Gastroesophageal sphincter (tissue), 3 donors: ENCODE measurements around the gene ANO10.
"Not testable (repeated sequence)": the region's sequence is repeated elsewhere in the genome, so short reads cannot be mapped to it uniquely, and the experiment has no call there.

Source experiments
- CTCF ChIP-seq, 4 experiments: fragments of 200-600 bp in 2 of 4; fragments of 450-650 bp in 2 of 4; sonication (generic) in 1 of 4; IDR thresholded peaks; one replicate each; pipeline ENCODE4 v1.5.1; 2017 to 2019; ENCODE audit warnings: antibody characterized with exemption in 4 of 4, mild to moderate bottlenecking in 2 of 4, moderate library complexity in 2 of 4
- EP300 ChIP-seq: sonication (generic); formaldehyde crosslinking; IDR thresholded peaks from one replicate; pipeline ENCODE4 v1.6.1; 2017; ENCODE audit warnings: antibody characterized with exemption, mild to moderate bottlenecking
- POLR2A ChIP-seq, 2 donors: fragments of 450-650 bp; IDR thresholded peaks; one replicate each; pipeline ENCODE4 v1.6.1; 2017; ENCODE audit warnings: antibody characterized with exemption in 2 of 2, mild to moderate bottlenecking in 2 of 2, moderate library complexity in 1 of 2
- POLR2AphosphoS5 ChIP-seq: sonication (generic); formaldehyde crosslinking; IDR thresholded peaks from one replicate; pipeline ENCODE4 v1.6.1; 2017; ENCODE audit warnings: antibody characterized with exemption

DNA sequence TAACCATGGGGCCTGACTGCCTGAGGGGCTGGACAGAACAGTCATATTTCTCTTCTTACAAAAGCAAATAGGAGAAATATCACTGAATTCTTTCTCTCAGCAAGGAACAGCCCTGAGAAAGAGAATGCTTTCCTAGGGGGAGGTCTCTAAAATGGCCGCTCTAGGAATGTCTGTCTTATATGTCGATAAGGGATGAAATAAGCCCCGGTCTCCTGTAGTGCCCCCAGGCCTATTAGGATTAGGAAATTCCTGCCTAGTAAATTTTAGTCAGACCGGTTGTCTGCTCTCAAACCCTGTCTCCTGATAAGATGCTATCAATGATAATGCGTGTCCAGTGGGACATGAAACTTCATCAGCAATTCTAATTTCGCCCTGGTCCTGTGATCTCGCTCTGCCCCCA is 103.3 kb downstream of the ANO10 start:
- not testable (repeated sequence) for TF ChIP-seq CTCF (IDR thresholded peaks at IDR 0.05); POLR2A (IDR thresholded peaks at IDR 0.05); POLR2AphosphoS5; EP300
